K562 (cell line): ENCODE results near the gene TEX264. TPM values are rescaled to one million over a fixed set of nuclear protein-coding genes. Genes with fewer than 3 reads are reported as not detected.

ENCODE experiments used
- ATAC-seq: fragments of 200-7000 bp; cut with Tn5 transposase; 3 replicates; pipeline ENCODE4 v1.9.1; 2020; ENCODE audit warnings: moderate library complexity
- BruUV-seq: library from RNA; stranded (reverse); fragments of 400-500 nt; replicated peaks from 2 replicates; lab custom pipeline; 2021; lab: Mats Ljungman, UMichigan
- CTCF ChIA-PET: fragments of 300-600 bp; formaldehyde crosslinking; extraction: SDS; loops from one replicate; lab custom pipeline; 2021; ENCODE audit warnings: low intra/inter-chr PET ratio; lab: Yijun Ruan, JAX
- POLR2A ChIA-PET: fragments of 300-600, 350-650 bp; sonication (Branson Sonifier 250); formaldehyde crosslinking; extraction: SDS; loops from one replicate; lab custom pipeline; 2021; ENCODE audit warnings: antibody characterized with exemption, inconsistent platforms; lab: Yijun Ruan, JAX
- DNase-seq, 4 experiments: peaks; one replicate each; pipeline versions ENCODE4 v3.0.0 to v3.0.0-alpha.2; 2011 to 2018; ENCODE audit warnings: low spot score in 3 of 4, mixed read lengths in 3 of 4; ENCODE audit errors: extremely low read depth in 1 of 4
- FAIRE-seq: peaks from 2 replicates; lab custom pipeline; 2011; peaks lifted over from hg19 to GRCh38; lab: Jason Lieb, UNC
- H2AFZ ChIP-seq: 2 replicates; pipeline ENCODE4 v1.6.0; 2011; ENCODE audit warnings: low read depth, low read length, control low read depth, inconsistent platforms
- H3K27ac ChIP-seq: fragments of 200-600 bp; 3 replicates; pipeline ENCODE4 v1.8.0; 2011; ENCODE audit warnings: low read depth, mild to moderate bottlenecking, control low read depth, inconsistent platforms, low read length, moderate library complexity, mixed read lengths; ENCODE audit errors: extremely low read depth
- H3K27me3 ChIP-seq, 2 experiments: fragments of 300-600 bp in 1 of 2; 2 replicates in 1 of 2; 3 replicates in 1 of 2; pipeline versions ENCODE4 v1.6.0 to v1.8.0; 2011; ENCODE audit warnings: inconsistent platforms in 2 of 2, low read length in 2 of 2, mild to moderate bottlenecking in 1 of 2, mixed read lengths in 1 of 2, moderate library complexity in 1 of 2; ENCODE audit not compliant: control insufficient read depth in 2 of 2, insufficient read depth in 2 of 2
- H3K36me3 ChIP-seq: fragments of 300-600 bp; 3 replicates; pipeline ENCODE4 v1.8.0; 2011; ENCODE audit warnings: mild to moderate bottlenecking, low read length, inconsistent platforms; ENCODE audit not compliant: control insufficient read depth, insufficient read depth
- H3K4me1 ChIP-seq, 2 experiments: fragments of 200-600 bp in 1 of 2; replicated peaks in 1 of 2; 2 replicates in 1 of 2; 3 replicates in 1 of 2; pipeline versions ENCODE4 v1.5.1 to v1.8.0; 2011; ENCODE audit warnings: inconsistent platforms in 2 of 2, low read length in 2 of 2, mild to moderate bottlenecking in 1 of 2, mixed read lengths in 1 of 2, moderate library complexity in 1 of 2; ENCODE audit not compliant: control insufficient read depth in 2 of 2, insufficient read depth in 2 of 2
- H3K4me2 ChIP-seq: 2 replicates; pipeline ENCODE4 v1.6.1; 2011; ENCODE audit warnings: low read length, control low read depth, inconsistent platforms, mixed read lengths; ENCODE audit not compliant: insufficient read depth
- H3K4me3 ChIP-seq: fragments of 200-600 bp; sonication (generic), shearing (Covaris generic); 2 replicates; pipeline ENCODE4 v1.5.1; 2016; ENCODE audit warnings: control low read depth, inconsistent platforms
- H3K79me2 ChIP-seq: fragments of 200-600 bp; 3 replicates; pipeline ENCODE4 v1.8.0; 2011; ENCODE audit warnings: low read length, inconsistent platforms; ENCODE audit not compliant: control insufficient read depth, insufficient read depth
- H3K9ac ChIP-seq, 2 experiments: 2 replicates each; pipeline versions ENCODE4 v1.6.0 to v1.6.1; 2011; ENCODE audit warnings: low read depth in 2 of 2, low read length in 2 of 2, control low read depth in 1 of 2, inconsistent platforms in 1 of 2, mild to moderate bottlenecking in 1 of 2, mixed read lengths in 1 of 2; ENCODE audit not compliant: insufficient read depth in 1 of 2
- H3K9me1 ChIP-seq: one replicate; pipeline ENCODE4 v1.6.0; 2011; ENCODE audit warnings: inconsistent platforms, mild to moderate bottlenecking, low read length, moderate library complexity; ENCODE audit not compliant: control insufficient read depth, insufficient read depth
- H3K9me3 ChIP-seq: replicated peaks from 2 replicates; pipeline ENCODE4 v1.5.1; 2011; ENCODE audit warnings: low read depth, low read length, inconsistent platforms; ENCODE audit not compliant: control insufficient read depth, insufficient read depth
- H4K20me1 ChIP-seq: replicated peaks from 2 replicates; pipeline ENCODE4 v1.6.1; 2011; ENCODE audit warnings: low read length, inconsistent platforms, mixed read lengths; ENCODE audit not compliant: control insufficient read depth, insufficient read depth
- CTCF ChIP-seq, 3 experiments: IDR thresholded peaks in 2 of 3; conservative IDR thresholded peaks in 1 of 3; 2 replicates each; pipeline ENCODE4 v1.5.1; 2011 to 2012; ENCODE audit warnings: low read length in 3 of 3, mild to moderate bottlenecking in 3 of 3, control low read depth in 2 of 3, improper control_type of control experiment in 1 of 3, inconsistent platforms in 1 of 3, low read depth in 1 of 3, mixed read lengths in 1 of 3, moderate library complexity in 1 of 3; ENCODE audit not compliant: insufficient read depth in 2 of 3
- CTCFL ChIP-seq: IDR thresholded peaks from 2 replicates; pipeline ENCODE4 v1.6.1; 2011; ENCODE audit warnings: borderline replicate concordance, low read depth, mild to moderate bottlenecking, moderate library complexity, low read length; ENCODE audit not compliant: insufficient read depth, poor library complexity, severe bottlenecking
- NR3C1 ChIP-seq: sonication (generic); formaldehyde crosslinking; IDR thresholded peaks from 2 replicates; pipeline ENCODE4 v1.8.1; 2022; ENCODE audit warnings: missing genetic modification reagents
- WGBS: fragments of 100-300 bp; shearing (Covaris generic); methylation state at CpG from one replicate; pipeline ENCODE4 v1.1.6; 2016; ENCODE audit warnings: low coverage, mixed read lengths; ENCODE audit not compliant: insufficient coverage; ENCODE audit errors: missing lambda C conversion rate; 5-methylcytosine and 5-hydroxymethylcytosine counted together
- in situ Hi-C: fragments of 300-500 bp; cut with MboI; formaldehyde crosslinking; loops from 4 replicates; pipeline ENCODE4 v1.15.0; 2018; ENCODE audit warnings: inconsistent platforms, mixed read lengths
- intact Hi-C: fragments of 100-400 bp; cut with micrococcal nuclease; formaldehyde crosslinking; loops from 2 replicates; pipeline ENCODE4 v1.14.2; 2022
- polyA plus RNA-seq, 8 experiments: library from polyadenylated mRNA; depleted of rRNA in 4 of 8; stranded (reverse) in 5 of 8; unstranded in 3 of 8; fragments of >200 nt; fragmentation: Nextera tagmentation in 2 of 8; fragmentation: Illumina TruSeq in 1 of 8; extraction: Ambion mirVana in 2 of 8; extraction: Trizol in 1 of 8; gene quantifications; 2 replicates each; pipeline versions ENCODE4 v1.2.1 to v1.2.3, GENCODE V29; 2011 to 2014; ENCODE audit warnings: inconsistent platforms in 1 of 8, missing spikeins in 1 of 8
- total RNA-seq, 7 experiments: library from RNA; depleted of rRNA in 6 of 7; stranded (reverse); fragments of >200 nt in 6 of 7; fragmentation: Illumina TruSeq in 2 of 7; extraction: Trizol in 2 of 7; gene quantifications; 2 replicates each; pipeline versions ENCODE4 v1.2.1 to v1.2.3, GENCODE V29; 2011 to 2021; ENCODE audit warnings: low replicate concordance in 1 of 7

TEX264 gene
- total and polyA plus RNA-seq, 9 of the 15 experiments (the other 6 are each of a cell fraction or from before 2014, with no cell fraction given) = 4.1 to 47.0 (median 31.0) TPM

- Histone ChIP-seq H3K79me2 (no peaks in the 10 kb centered on the region), H3K4me2 (no peak overlapping the region), H2AFZ (no peak overlapping the region), H3K27ac (no peak overlapping the region), H4K20me1 (no peaks in the 10 kb centered on the region), H3K27me3 (peaks cover 0 to 33% of the 10 kb centered on the region in 2 experiments; a peak in 4 of 5 replicates), H3K4me3 (no peak overlapping the region), H3K9ac (no peak overlapping the region), H3K9me1 (no peaks in the 10 kb centered on the region), H3K36me3 (no peaks in the 10 kb centered on the region), H3K4me1 (no peaks in the 10 kb centered on the region; a peak in 1 of 5 replicates), H3K9me3 (no peaks in the 10 kb centered on the region)
- in situ Hi-C loops (no loop called here), intact Hi-C loops (loop anchor here (5.0 kb wide), 1 partner anchor 83 kb away; no protein-coding TSS in a partner anchor)
- peak in 1 of 3 experiments; percentile 13; a peak in 1 of 6 replicates for TF ChIP-seq CTCF (IDR thresholded peaks at IDR 0.05 in 2 of 3, conservative IDR thresholded peaks at IDR 0.05 in 1 of 3; ENCODE audit: insufficient read depth in 2 of 3, low read depth in 1 of 3, low read length in 3 of 3)
- no peak for TF ChIP-seq NR3C1 (CRISPR knock-in tag)
- peak; percentile 4 for TF ChIP-seq CTCFL
- peak in 2 of 4 experiments; percentile 3 to 16 for DNase-seq
- no peak for FAIRE-seq
- CTCF ChIA-PET = interaction anchor here (1.2 kb wide), 1 partner anchor 425 kb away, joined by 3 read pairs; no protein-coding TSS in a partner anchor
- POLR2A ChIA-PET = interaction anchor here (0.6 kb wide), 2 partner anchors 86 to 332 kb away, joined by 3 read pairs; no protein-coding TSS in a partner anchor
- 23% methylated on average over 5 of the region's 5 CpGs for WGBS
- ATAC-seq = no peak
- BruUV-seq = no TSS peak
Measured at GRCh38 chr3:51719410-51720025, 48.5 kb downstream of the TEX264 start.
